C4-2B (cell line): ENCODE data around the gene NUP93.

ENCODE experiments used
- ZFX ChIP-seq: fragments of 450-650 bp; IDR thresholded peaks from 2 replicates; pipeline ENCODE4 v1.6.1; 2017
- TF ChIP-seq, protein P1 (sequence below): fragments of 450-650 bp; conservative IDR thresholded peaks from 2 replicates; pipeline ENCODE4 v1.5.1; 2017; ENCODE audit warnings: mild to moderate bottlenecking

DNA sequence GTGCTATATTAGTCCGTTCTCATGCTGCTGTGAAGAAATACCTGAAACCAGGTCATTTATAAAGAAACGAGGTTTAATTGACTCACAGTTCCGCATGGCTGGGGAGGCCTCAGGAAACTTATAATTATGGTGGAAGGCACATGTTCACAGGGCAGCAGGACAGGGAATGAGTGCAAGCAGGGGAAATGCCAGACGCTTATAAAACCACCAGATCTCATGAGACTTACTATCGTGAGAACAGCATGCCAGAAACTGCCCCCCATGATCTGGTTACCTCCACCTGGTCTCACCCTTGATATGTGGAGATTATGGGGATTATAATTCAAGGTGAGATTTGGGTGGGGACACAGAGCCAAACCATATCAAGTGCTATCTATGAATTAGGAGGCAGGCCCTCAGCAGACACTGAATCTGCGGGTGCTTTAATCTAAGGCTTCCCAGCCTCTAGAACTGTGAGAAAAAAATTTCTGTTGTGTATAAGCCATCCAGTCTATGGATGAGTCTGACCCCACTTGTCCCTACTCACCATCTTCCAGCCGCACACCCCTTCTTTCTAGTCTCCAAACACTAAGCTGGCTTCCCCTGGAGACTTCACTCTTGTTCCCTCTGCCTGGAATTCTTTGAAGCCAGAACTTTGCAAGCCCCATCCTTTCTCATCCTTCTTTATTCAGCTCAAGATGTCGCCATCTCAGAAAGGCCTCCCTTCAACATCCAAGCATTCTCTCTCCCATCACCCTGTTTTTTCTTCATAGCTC is 772 bp upstream of the NUP93 start:
- no peak for TF ChIP-seq ZFX
- TF ChIP-seq, protein P1, sequence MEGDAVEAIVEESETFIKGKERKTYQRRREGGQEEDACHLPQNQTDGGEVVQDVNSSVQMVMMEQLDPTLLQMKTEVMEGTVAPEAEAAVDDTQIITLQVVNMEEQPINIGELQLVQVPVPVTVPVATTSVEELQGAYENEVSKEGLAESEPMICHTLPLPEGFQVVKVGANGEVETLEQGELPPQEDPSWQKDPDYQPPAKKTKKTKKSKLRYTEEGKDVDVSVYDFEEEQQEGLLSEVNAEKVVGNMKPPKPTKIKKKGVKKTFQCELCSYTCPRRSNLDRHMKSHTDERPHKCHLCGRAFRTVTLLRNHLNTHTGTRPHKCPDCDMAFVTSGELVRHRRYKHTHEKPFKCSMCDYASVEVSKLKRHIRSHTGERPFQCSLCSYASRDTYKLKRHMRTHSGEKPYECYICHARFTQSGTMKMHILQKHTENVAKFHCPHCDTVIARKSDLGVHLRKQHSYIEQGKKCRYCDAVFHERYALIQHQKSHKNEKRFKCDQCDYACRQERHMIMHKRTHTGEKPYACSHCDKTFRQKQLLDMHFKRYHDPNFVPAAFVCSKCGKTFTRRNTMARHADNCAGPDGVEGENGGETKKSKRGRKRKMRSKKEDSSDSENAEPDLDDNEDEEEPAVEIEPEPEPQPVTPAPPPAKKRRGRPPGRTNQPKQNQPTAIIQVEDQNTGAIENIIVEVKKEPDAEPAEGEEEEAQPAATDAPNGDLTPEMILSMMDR, result no peak
